ENCODE results near the gene MED20.
A peak's percentile ranks its signal among the peaks of the same experiment; 100 is the strongest.

MED20 gene

DNA sequence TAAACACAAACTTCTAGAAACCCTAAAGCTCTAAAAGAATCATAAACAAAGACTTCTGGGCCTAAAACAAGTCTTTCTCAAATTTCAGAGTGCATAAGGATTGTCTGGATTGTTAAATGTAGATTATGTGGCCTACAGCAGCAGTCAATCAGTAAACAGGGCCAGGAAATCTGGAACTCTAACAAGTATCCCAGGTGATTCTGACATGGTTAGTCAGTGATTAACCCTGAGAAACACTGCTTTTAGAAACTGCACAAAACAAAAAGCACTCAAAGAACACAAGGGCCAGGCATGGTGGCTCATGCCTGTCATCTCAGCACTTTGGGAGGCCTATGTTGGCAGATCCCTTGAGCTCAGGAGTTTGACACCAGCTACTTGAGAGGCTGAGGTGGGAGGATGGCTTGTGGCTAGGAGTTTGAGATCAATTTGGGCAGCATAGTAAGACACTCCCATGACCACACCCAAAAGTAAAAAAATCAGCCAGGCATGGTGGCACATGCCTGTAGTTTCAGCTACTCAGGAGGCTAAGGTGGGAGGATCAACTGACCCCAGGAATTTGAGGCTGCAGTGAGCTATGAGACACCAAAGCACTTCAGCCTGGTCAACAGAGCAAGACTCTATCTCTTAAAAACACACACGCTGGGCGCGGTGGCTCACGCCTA is 5.9 kb downstream of the MED20 start:
- no peaks in the 10 kb centered on the region for H3K4me1 ChIP-seq
- H3K9me3 ChIP-seq, result no peaks in the 10 kb centered on the region
- no peak for DNase-seq (ENCODE audit: low spot score in 2 of 2)
- H3K27me3 ChIP-seq (ENCODE audit: low read depth), result no peaks in the 10 kb centered on the region
- H3K4me3 ChIP-seq, result no peak overlapping the region
- H3K36me3 ChIP-seq (replicated peaks), result peaks cover 23% of the 10 kb centered on the region
- in situ Hi-C loops (cut with MboI; ENCODE audit: low sequenced_read_pairs), result no loop called here

DNA sequence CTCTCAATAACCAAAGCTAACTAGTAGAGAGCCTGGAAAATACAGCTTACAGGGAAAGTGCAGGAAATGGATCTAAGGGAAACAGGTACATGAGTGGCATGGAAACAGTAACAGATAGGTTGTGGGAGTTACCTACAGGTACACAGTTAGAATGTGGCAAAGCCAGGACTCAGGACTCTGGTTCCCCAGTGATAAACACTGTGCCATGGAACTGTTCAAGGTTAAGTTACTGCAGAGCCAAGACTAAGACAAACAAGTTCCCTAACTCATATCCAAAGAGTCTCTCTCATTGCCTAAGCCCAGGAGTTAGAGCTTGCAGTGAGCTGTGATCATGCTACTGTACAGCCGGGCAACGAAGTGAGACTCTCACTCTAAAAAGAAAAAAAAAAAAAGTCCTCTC is 6.6 kb downstream of the MED20 start:
- DNase-seq (ENCODE audit: low spot score in 2 of 2), result no peak
- Histone ChIP-seq H3K4me1 (no peaks in the 10 kb centered on the region), H3K36me3 (replicated peaks) (peaks cover 29% of the 10 kb centered on the region), H3K4me3 (no peak overlapping the region), H3K27me3 (ENCODE audit: low read depth) (no peaks in the 10 kb centered on the region), H3K9me3 (no peaks in the 10 kb centered on the region)
- in situ Hi-C loops (cut with MboI; ENCODE audit: low sequenced_read_pairs), result no loop called here

DNA sequence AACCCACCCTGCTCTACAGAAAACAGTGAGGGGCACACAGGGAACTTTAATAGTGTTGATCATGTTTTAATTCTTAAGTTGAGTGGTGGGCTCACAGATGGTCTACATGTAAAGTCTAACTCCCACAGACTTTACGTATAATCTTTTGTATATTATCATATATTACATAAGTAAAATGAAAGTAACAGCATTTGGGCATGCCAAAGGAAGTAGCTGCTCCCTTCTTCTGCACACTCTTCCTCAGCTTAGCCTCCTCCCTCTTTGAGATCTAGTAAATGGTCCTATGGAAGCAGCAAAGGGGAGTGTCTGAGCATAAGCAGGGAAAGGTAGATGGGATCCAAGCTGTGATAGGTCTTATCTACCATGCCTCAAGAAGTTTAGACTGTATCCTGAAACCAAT is 11.2 kb downstream of the MED20 start:
- Histone ChIP-seq H3K27me3 (ENCODE audit: low read depth) (no peaks in the 10 kb centered on the region), H3K36me3 (replicated peaks) (peaks cover 39% of the 10 kb centered on the region), H3K4me3 (no peak overlapping the region), H3K9me3 (no peaks in the 10 kb centered on the region), H3K4me1 (no peaks in the 10 kb centered on the region)
- no peak for DNase-seq (ENCODE audit: low spot score in 2 of 2)
- in situ Hi-C loops (cut with MboI; ENCODE audit: low sequenced_read_pairs), result no loop called here

DNA sequence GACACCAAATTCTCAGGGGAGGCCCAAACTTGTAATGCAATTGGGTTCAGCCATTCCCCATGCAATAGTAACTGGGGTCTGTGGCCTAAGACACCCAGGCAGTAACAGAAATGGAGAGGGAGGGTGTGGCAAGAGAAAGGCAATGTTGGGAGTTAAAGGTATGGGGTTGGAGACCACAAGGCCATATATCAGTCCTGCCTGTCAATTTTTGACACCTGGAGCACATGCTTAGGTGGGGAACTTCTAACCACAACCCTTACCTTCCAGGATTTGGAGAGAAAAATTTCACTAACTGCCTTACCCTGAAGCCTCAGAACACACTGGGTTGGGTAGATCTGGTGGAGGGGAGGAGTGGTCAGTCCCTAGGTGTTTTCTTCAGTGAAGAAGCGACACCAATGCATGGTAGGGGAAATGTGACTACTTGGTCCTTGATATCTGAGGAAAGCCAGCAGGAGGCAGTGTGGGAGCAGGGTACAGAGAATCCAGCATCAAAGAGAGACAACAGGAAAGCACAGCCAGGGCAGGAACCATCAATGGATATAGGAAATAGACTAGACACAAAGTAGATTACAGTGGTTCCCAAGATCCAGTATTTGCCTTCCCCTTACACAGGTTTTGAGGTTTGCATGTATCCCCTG is 18.9 kb downstream of the MED20 start:
- Histone ChIP-seq H3K9me3 (no peaks in the 10 kb centered on the region), H3K4me1 (no peaks in the 10 kb centered on the region; the same call in 1 of the 2 replicates), H3K36me3 (replicated peaks) (peaks cover 29% of the 10 kb centered on the region), H3K27me3 (ENCODE audit: low read depth) (no peaks in the 10 kb centered on the region), H3K4me3 (no peak overlapping the region)
- peak in 1 of 2 experiments; percentile 43 for DNase-seq (ENCODE audit: low spot score in 2 of 2)
- in situ Hi-C loops (cut with MboI; ENCODE audit: low sequenced_read_pairs), result no loop called here

DNA sequence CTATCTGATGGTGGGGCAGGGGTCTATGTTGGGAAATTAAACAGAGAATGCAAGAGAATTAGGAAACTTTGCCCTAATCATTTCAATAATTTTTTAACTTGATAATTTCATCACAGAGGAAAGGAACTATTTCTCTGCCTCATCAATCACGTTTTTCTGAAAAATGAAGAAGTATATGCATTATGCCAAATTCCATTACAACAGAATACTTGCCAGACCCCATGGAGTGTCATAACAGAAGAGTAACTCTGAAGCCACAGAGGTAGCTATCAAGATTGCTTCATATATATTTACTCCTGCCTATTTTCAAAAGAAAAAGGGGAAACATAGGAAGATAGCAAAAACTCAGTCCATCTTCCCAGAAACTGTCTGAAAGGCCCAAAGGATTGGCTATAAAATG is 20.1 kb downstream of the MED20 start:
- Histone ChIP-seq H3K4me3 (no peak overlapping the region), H3K4me1 (peaks cover 6% of the 10 kb centered on the region), H3K9me3 (no peaks in the 10 kb centered on the region), H3K27me3 (ENCODE audit: low read depth) (no peaks in the 10 kb centered on the region), H3K36me3 (replicated peaks) (peaks cover 19% of the 10 kb centered on the region)
- no peak for DNase-seq (ENCODE audit: low spot score in 2 of 2)
- in situ Hi-C loops (cut with MboI; ENCODE audit: low sequenced_read_pairs), result no loop called here

DNA sequence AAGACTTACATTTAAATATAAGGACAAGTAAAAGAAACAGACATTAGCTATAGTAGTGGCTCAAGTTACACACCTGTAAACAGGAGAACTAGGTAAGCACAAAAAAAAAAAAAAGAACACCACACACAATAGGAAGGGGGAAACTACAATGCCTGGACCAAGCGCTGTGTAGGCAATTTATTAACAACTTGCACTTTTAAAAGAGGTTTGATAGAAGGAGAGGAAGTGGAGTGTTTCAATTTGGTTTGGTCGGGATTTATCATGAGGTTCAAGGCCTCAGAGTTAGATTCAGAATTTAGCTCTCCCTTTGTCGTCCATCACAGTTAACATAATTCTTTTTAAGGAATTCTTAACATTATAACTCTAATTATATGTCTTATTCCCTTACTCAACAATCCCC is 24.7 kb downstream of the MED20 start:
- Histone ChIP-seq H3K27me3 (ENCODE audit: low read depth) (no peaks in the 10 kb centered on the region), H3K9me3 (no peaks in the 10 kb centered on the region), H3K4me3 (peak overlapping the region; percentile 56), H3K4me1 (peaks cover 24% of the 10 kb centered on the region), H3K36me3 (replicated peaks) (no peaks in the 10 kb centered on the region)
- in situ Hi-C loops (cut with MboI; ENCODE audit: low sequenced_read_pairs), result no loop called here
- DNase-seq (ENCODE audit: low spot score in 2 of 2), result no peak

DNA sequence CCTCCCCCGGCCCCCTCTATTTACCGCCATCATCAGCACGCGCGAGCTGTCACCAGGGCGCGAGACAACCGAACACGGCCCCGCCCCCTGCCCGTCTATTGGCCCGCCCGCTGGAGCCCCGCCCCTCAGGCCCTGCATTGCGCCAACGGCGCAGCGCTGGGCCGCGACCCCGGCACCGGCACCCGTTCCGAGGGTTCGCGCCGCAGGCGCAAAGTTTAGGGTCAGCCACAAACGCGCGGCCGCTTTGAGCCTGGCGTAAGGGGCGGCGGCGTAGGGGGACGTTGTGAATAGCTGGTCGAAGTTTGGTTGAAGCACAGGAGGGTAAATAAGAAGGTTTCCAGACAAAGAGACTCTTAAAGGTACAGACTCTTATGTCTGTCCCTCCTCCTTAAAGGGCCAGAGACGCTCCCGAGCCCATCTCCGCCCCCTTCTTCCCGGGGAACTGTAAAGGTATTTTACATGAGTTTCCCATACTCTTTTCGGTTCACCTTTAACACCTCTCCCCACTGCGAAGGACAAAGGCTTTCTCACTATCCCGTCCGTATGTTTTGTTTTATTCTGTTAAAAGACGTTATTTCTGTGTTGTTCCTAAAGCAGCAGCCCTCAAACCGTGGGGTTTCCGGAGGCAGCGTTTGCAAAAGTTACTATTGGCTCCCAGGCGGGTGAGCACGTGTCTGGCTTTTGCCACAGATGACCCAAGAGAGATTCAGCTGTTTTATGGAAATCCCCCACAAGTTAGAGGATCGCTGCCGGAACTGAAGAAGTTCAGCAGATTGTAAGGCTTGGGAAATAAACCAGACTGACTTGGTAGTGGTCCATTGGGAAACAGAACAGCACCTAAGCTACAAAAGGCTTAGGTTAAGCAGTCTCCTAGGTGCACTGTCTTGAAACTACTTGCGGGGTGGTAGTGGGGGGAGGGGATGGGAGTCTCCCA is 25.4 kb downstream of the MED20 start, which contains the start of gene USP49:
TSS of gene USP49 (minus strand) at position 76 of the 934 bp plus-strand sequence. CDS start 88,392 bp downstream, outside the sequence.
- peak within 1 kb of the TSS; percentile 56 for H3K4me3 ChIP-seq
- H3K4me1 ChIP-seq, result peaks cover 24% of the 10 kb centered on the region
- H3K27me3 ChIP-seq (ENCODE audit: low read depth), result no peaks in the 10 kb centered on the region
- DNase-seq (ENCODE audit: low spot score in 2 of 2), result peak; percentile 89 to 96
- no peaks in the 10 kb centered on the region for H3K9me3 ChIP-seq
- no peaks in the 10 kb centered on the region for H3K36me3 ChIP-seq (replicated peaks)
- in situ Hi-C loops (cut with MboI; ENCODE audit: low sequenced_read_pairs), result no loop called here

DNA sequence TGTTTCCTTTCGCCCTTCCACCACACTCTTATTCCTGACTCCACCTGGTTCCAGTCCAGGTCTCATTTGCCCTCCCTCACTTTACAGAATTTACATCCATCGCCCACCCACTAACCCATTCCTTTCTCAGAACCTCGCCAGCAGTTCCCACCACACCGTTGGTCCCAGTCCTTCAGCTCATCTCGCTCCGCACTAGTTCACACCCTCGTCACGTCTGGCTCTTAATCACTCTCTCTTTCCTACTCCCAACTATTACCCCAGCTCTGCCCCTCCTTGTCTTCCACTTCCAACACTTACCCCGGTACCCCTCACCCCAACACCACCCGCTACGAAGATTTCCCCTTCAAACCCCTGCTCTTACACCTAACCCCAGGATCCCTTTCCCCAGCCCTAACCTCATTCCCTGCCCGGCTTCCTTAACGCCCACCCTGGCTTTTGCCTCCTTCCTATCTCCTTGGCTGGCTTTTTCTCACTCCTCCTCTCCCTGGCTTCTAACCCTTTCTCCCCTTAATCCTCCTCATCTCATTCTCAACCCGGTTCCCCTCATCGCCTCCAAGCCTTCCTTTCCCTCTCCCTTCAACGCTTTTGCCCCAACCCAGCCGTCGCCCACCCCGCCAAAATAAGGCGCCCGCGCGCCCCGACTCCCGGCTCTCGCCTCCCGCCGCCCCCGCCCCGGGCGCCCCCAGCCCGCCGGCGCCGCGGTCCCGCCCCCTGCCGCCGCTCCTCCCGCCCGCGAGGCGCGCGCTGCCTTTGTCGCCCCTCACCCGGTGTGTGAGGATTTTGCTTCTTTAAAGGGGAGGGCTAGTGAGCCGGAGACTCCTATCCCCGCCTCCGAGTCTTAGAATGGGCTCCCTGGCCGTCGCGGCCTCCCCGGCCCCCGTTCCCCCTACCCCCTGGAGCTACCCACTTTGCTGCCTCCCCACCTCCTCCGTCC is 26.3 kb downstream of the MED20 start:
- Histone ChIP-seq H3K9me3 (no peaks in the 10 kb centered on the region), H3K27me3 (ENCODE audit: low read depth) (no peaks in the 10 kb centered on the region), H3K4me3 (peak overlapping the region; percentile 56), H3K4me1 (peaks cover 24% of the 10 kb centered on the region), H3K36me3 (replicated peaks) (no peaks in the 10 kb centered on the region)
- in situ Hi-C loops (cut with MboI; ENCODE audit: low sequenced_read_pairs), result no loop called here
- no peak for DNase-seq (ENCODE audit: low spot score in 2 of 2)

DNA sequence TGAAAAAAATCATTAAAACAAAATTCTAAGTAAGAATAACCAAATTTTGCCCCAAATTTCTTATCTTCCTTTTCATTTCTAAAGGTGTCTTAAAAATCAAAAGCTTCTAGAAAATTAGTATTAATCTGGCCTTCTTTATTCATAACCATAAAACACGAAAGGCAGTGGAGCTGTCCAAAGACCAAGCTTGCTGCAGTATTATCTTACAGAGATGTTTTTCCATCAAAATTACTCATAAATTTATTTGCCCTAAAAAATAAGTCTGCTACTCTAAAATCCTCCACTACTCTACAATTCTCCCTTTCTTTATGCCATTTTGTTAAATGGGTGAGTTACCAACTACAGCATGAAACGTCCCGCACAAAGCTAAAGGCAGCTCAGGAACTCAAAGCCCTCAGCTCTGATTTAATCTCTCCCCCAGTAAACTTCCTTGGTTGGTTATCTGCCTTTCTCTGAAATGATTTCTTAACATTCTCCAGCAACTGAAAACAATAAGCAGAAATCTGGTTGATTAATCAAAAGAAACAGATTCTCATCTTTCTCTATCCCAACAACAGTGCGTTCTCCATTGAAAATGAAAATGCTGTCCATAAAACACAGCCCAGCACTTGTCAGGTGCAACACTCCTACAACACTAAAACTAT is 27.9 kb downstream of the MED20 start:
- H3K4me3 ChIP-seq, result peak overlapping the region; percentile 1
- DNase-seq (ENCODE audit: low spot score in 2 of 2), result no peak
- H3K36me3 ChIP-seq (replicated peaks), result no peaks in the 10 kb centered on the region
- in situ Hi-C loops (cut with MboI; ENCODE audit: low sequenced_read_pairs), result no loop called here
- H3K4me1 ChIP-seq, result peaks cover 28% of the 10 kb centered on the region
- no peaks in the 10 kb centered on the region for H3K27me3 ChIP-seq (ENCODE audit: low read depth)
- no peaks in the 10 kb centered on the region for H3K9me3 ChIP-seq

DNA sequence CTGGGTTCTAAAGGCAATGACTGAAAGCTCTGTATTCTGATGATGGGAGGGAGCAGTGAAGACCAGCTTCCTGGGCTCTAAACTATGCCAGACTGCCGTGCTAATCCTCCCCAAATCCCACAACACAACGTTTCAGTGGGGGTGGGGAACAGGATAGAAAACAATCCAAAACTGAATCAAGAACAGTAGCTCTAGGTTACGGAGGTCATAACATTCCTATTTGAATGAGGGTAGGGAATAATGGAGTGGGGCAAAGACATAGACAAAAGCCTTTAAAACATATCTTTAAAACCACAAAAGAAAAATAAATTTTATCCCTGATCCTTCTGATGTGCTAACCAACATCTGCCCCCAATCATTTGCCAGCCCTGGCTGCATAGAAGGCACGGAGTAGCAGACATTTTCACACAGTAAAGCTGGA is 33.6 kb downstream of the MED20 start:
- Histone ChIP-seq H3K36me3 (replicated peaks) (0 out of 2 replicates have a peak, but pooled peaks cover 4% of the 10 kb centered on the region), H3K4me3 (no peak overlapping the region), H3K9me3 (no peaks in the 10 kb centered on the region), H3K27me3 (ENCODE audit: low read depth) (no peaks in the 10 kb centered on the region), H3K4me1 (peaks cover 21% of the 10 kb centered on the region)
- in situ Hi-C loops (cut with MboI; ENCODE audit: low sequenced_read_pairs), result no loop called here
- DNase-seq (ENCODE audit: low spot score in 2 of 2), result peak; percentile 86 to 90

DNA sequence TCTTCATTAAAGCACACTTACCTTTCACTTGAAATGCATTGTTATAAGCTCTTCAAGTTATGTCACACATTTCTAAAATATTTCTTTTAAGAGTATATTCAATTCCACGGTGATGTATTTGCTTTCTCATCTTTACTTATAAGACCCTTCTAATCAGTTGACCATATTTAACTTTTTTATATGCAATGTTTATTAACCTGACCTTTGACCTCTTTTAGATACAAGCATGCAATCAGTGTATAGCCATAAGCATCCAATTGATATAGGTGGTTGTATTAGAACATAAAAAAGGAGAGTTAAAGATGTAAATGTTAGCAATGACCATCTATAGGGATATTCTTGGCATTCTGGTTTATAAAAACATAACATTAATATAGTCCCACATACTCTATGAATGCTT is 35.0 kb downstream of the MED20 start:
- Histone ChIP-seq H3K36me3 (replicated peaks) (0 out of 2 replicates have a peak, but pooled peaks cover 4% of the 10 kb centered on the region), H3K27me3 (ENCODE audit: low read depth) (no peaks in the 10 kb centered on the region), H3K4me1 (peaks cover 19% of the 10 kb centered on the region), H3K9me3 (no peaks in the 10 kb centered on the region), H3K4me3 (no peak overlapping the region)
- no peak for DNase-seq (ENCODE audit: low spot score in 2 of 2)
- in situ Hi-C loops (cut with MboI; ENCODE audit: low sequenced_read_pairs), result no loop called here

DNA sequence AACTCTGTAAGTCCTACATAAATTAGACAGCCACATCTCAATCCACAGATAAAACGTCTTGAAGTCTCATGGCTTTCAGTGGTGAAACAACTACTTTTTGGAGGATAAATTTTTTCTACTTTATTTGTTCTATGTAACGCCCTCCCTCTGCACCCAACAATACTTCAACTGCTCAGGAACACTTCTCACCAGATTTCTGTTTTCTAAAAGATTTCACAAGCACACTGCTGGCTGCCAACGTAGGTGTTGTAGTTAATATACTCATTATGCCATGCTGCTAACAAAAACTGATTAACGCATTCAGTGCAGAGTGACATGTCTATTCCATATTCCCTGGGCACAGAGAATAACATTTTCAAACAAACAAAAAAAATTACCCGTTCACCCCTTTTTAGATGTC is 36.0 kb downstream of the MED20 start:
- Histone ChIP-seq H3K4me3 (no peak overlapping the region), H3K36me3 (replicated peaks) (0 out of 2 replicates have a peak, but pooled peaks cover 4% of the 10 kb centered on the region), H3K4me1 (peaks cover 19% of the 10 kb centered on the region), H3K9me3 (no peaks in the 10 kb centered on the region), H3K27me3 (ENCODE audit: low read depth) (no peaks in the 10 kb centered on the region; the same call in 1 of the 2 replicates)
- DNase-seq (ENCODE audit: low spot score in 2 of 2), result no peak
- in situ Hi-C loops (cut with MboI; ENCODE audit: low sequenced_read_pairs), result no loop called here

Data from HAP-1 (cell line).